ENCODE data around the gene ARG2.

DNA sequence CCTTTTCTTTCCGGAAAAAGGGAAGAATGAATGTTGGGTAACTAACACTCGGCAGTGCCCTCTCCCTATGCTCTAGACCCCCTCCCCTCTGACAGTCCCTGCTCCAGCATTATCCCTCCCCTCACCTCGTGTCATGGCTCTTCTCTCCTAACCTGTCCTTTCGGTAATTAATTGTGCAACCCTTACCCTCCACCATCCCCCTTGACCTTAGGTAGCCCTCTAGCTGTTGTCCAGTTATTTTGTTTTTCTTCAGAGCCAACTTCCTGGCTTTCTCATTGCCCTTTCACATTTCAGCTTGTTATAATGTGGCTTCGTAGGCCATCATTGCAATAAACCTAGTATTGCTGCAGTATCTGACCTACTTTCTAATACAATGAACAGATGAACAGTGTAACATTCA, 11.2 kb downstream of the ARG2 start:
- no peak for TF ChIP-seq ESRRG (CRISPR knock-in tag; IDR thresholded peaks at IDR 0.05)
- TF ChIP-seq RARB (CRISPR knock-in tag; IDR thresholded peaks at IDR 0.05) = no peak
- TF ChIP-seq, protein P1, sequence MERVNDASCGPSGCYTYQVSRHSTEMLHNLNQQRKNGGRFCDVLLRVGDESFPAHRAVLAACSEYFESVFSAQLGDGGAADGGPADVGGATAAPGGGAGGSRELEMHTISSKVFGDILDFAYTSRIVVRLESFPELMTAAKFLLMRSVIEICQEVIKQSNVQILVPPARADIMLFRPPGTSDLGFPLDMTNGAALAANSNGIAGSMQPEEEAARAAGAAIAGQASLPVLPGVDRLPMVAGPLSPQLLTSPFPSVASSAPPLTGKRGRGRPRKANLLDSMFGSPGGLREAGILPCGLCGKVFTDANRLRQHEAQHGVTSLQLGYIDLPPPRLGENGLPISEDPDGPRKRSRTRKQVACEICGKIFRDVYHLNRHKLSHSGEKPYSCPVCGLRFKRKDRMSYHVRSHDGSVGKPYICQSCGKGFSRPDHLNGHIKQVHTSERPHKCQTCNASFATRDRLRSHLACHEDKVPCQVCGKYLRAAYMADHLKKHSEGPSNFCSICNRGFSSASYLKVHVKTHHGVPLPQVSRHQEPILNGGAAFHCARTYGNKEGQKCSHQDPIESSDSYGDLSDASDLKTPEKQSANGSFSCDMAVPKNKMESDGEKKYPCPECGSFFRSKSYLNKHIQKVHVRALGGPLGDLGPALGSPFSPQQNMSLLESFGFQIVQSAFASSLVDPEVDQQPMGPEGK (CRISPR knock-in tag; IDR thresholded peaks at IDR 0.05; ENCODE audit: borderline replicate concordance) = no peak
- TF ChIP-seq GLIS3 (CRISPR knock-in tag; IDR thresholded peaks at IDR 0.05) = no peak
- no peak for TF ChIP-seq ZFP3 (CRISPR knock-in tag; IDR thresholded peaks at IDR 0.05)
- no peak for TF ChIP-seq TCF4 (CRISPR knock-in tag; IDR thresholded peaks at IDR 0.05; ENCODE audit: borderline replicate concordance)
- TF ChIP-seq ZFP30 (CRISPR knock-in tag; IDR thresholded peaks at IDR 0.05) = no peak
- TF ChIP-seq, protein P2, sequence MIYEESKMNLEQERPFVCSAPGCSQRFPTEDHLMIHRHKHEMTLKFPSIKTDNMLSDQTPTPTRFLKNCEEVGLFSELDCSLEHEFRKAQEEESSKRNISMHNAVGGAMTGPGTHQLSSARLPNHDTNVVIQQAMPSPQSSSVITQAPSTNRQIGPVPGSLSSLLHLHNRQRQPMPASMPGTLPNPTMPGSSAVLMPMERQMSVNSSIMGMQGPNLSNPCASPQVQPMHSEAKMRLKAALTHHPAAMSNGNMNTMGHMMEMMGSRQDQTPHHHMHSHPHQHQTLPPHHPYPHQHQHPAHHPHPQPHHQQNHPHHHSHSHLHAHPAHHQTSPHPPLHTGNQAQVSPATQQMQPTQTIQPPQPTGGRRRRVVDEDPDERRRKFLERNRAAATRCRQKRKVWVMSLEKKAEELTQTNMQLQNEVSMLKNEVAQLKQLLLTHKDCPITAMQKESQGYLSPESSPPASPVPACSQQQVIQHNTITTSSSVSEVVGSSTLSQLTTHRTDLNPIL (CRISPR knock-in tag; IDR thresholded peaks at IDR 0.05; ENCODE audit: low read depth) = no peak
- TF ChIP-seq SNAI2 (CRISPR knock-in tag; IDR thresholded peaks at IDR 0.05) = no peak
- TF ChIP-seq ZNF70 (CRISPR knock-in tag; IDR thresholded peaks at IDR 0.05) = no peak
